NCI-H1417 (cell line): ENCODE data around the gene IDE.
"Not testable (repeated sequence)": the region's sequence is repeated elsewhere in the genome, so short reads cannot be mapped to it uniquely, and the experiment has no call there.

Experiments used
- DNase-seq, 3 experiments: peaks; one replicate each; lab custom pipeline; 2025; lab: John Stamatoyannopoulos, UW

Gene IDE

DNA sequence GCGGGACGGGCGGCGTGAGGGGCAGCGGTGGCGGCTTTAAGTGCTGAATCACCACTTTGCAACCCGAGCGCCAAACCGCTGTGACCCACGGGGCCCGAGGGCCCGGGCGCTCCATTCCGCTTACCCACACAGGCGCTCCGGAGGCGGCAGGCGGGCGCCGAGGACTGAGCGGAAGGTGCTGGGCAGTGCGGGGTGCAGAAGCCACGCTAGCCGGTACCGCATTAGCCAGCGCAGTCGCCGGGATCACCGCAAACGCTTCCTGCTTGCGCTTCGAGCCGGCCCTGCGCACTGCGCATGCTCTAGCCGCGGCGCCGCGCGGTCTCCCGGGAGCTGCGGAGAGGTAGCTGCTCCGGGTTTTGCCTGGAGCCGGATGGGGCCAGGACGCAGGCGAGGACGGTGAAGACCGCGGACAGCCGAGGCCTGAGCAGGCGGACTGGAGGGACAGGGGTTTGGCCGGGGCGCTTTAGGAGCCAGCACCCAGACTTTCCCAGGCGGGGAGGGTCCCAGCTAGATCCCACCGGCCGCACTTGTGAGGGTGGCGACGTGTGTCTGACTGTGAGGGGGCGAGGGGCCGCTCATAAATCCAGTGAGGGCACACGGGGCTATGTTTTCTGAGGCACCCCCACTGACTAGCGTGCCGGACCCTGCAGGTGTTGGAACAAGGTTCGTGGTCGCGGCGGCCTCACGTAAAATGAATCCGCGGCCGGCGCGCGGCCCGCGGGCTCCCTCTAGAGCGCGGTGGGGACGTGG, at the start of gene IDE:
TSS of gene IDE (minus strand) at position 296 of the 750 bp plus-strand sequence. CDS start at position 222, 74 bp downstream.
- DNase-seq = peak; percentile 73 to 90 (median 86)

GRCh38 chr10:92619368-92619767, 45.5 kb upstream of the IDE start:
- no peak for DNase-seq

DNA sequence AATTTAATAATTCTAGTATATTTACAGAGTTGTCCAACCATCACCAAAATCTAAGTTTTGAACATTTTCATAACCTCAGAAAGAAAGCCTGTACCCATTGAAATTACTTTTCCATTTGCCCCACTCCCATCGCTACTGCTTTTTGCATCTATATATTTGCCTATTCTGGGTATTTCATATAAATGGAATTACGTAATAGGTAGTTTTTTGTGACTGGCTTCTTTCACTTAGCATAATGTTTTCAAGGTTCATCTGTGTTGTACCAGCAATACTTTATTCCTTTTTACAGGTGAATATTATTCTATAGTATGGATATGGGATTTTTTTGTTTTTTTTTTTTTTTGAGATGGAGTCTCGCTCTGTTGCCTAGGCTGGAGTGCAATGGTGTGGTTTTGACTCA, 41.6 kb upstream of the IDE start:
- DNase-seq = no peak

DNA sequence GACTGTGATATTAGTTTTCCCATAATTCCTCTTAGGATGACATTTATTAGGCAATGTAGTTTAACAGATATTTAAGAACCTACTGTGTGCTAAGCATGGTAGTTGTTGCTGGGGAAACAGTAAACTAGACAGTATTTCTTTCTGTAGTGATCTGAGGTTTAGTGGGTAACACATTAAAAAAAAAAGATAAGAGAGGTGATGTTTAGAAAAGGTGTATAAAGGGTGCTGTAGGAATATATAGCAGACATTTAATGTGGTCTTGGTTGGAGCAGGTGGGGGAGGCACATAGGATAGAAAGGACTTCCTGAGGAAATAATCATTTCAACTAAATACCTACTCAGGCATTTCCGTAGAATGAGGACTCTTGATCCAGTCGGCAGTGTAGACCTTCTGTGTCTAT, 30.9 kb upstream of the IDE start:
- no peak for DNase-seq

GRCh38 chr10:92598321-92598720, 24.4 kb upstream of the IDE start:
- no peak for DNase-seq

- no peak for DNase-seq
These were observed 21.6 kb upstream of the IDE start for GRCh38 chr10:92595505-92595904.

- peak in 1 of 3 experiments; percentile 23 for DNase-seq
These were observed 20.0 kb upstream of the IDE start for GRCh38 chr10:92593619-92594588.

- DNase-seq = peak; percentile 93 to 96 (median 96)
These were observed 19.1 kb upstream of the IDE start, which contains the start of gene KIF11 for GRCh38 chr10:92592761-92593618. TSS of gene KIF11 (plus strand) at chr10:92593130. CDS start at chr10:92593376, 246 bp downstream.

DNA sequence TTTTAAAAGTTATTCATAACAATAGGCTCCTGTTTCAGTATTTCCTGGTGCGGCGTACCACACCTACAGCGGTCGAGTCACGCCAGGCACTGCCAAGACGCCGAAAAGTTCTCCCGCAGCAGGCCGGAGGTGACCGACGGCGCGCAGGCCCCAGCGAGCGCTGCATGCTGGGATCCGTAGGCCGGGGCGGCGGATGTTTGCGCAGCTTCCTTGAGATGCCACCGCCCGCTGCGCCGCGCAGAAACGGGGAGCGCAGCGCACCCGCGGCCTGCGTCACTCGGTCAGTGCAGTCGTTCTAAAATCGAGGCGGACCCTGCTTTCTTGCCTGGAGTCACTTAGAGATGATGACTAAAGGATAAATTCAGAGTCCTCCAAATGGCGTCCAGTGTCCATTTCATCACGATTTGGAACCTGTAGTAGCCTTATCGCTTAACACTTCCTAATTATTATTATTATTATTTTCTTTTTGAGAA, 17.7 kb upstream of the IDE start:
- DNase-seq = peak; percentile 83 to 92 (median 84)

GRCh38 chr10:92590623-92591549, 17.0 kb upstream of the IDE start:
- peak in 2 of 3 experiments; percentile 39 to 57 for DNase-seq

DNA sequence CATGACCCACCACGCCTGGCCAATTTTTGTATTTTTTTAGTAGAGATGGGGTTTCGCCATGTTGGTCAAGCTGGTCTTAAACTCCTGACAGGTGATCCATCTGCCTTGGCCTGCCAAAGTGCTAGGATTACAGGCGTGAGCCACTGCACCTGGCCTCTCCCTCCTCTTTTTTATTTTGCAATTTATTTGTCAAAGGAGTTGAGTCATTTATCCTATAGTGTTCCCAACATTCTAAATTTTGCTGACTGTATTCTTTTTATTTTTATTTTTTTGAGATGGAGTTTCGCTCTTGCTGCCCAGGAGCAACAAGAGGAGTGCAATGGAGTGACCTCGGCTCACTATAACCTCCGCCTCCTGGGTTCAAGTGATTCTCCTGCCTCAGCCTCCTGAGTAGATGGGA, 8.5 kb upstream of the IDE start:
- not testable (repeated sequence) for DNase-seq

- no peak for DNase-seq
These were observed 2.1 kb upstream of the IDE start for GRCh38 chr10:92575961-92576360.

DNA sequence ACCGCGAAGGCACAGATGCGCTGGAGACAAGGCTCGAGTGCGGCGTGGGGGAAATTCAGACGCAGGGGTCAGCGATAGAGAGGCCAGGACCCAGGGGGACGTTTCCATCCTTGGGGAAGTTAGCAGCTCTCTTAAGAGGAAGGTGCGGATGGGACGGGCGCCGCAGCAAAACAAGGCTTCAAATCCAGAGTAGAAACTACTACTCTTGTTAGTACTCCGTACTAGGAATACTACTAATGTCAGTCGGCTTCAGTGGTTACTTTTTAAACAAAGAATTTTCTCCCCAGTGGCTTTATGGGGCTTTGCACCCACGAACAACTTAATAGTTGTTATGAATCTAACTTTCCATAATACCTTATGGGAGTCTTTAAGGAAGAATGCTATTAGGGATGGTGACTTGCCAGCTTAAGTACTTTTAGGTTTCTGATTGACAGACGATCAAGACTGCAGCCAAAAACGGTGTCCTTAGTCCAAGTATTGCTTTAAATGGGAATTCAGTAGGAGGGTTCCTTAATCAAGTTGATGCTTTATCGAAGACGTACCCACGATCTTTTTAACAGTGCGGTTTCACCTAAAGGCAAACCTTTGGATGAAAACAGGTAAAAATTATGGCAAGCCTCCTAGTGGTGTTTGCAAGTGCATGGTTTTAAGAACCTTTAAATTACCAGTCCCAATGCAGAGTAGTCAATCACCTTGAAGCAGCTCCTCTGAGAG, 812 bp upstream of the IDE start:
- peak in 1 of 3 experiments; percentile 37 for DNase-seq

GRCh38 chr10:92573091-92573797, 649 bp downstream of the IDE start:
- peak; percentile 14 to 71 (median 59) for DNase-seq

DNA sequence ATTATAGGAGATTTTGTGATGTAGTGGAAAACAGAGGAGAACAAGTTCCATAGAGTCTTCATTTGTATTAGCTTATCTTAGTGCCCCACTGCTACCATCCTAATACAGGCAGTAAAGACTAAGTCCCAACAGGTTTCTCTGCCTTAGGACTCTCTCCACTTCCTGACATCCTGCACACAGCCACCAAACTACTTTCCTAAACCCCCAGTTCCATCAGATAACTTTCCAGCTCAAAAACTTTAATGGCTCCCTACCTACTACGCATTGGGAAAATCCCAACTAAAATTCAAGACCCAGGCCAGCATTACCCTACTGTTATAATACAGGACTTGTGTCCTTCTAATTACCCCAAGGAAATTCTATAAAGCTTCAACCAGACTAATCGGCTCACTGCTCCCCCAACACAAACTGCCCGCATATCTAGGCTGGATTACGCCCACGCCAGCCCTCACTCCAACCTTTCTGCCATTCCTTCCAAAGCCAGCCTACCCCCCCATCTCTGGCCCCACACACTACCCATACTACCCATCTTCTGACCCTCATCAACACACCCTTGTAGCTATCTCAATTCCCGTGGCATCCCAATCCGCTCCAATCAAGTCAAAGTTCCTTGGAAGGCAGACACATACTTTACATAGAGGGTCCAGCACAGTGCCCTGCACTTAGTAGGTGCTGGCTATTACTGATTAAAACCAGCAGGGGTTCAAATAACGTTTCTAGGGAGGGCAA, 1.4 kb downstream of the IDE start:
- no peak for DNase-seq

GRCh38 chr10:92571649-92572048, 2.2 kb downstream of the IDE start:
- DNase-seq = no peak

DNA sequence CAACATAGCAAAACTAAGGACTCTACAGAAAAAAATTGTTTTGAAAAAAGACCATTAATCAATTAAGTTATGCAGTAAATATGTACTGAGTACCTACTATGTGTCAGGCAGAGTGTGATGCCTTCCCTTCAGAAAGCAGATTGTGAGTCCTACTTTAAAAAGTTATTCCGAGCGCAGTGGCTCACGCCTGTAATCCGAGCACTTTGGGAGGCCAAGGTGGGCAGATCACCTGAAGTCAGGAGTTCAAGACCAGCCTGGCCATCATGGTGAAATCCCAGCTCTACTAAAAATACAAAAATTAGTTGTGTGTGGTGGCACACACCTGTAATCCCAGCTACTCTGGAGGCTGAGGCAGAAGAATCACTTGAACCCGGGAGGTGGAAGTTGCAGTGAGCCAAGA, 4.2 kb downstream of the IDE start:
- not testable (repeated sequence) for DNase-seq

GRCh38 chr10:92569071-92569470, 4.8 kb downstream of the IDE start:
- no peak for DNase-seq
